Superior temporal gyrus (tissue), 1 donor: ENCODE measurements around the gene FOXD3.
A peak's percentile ranks its signal among the peaks of the same experiment; 100 is the strongest.

Source experiments
- DNase-seq: peaks from one replicate; pipeline ENCODE4 v3.0.0-alpha.2; 2016; ENCODE audit errors: extremely low spot score

Gene FOXD3

DNA sequence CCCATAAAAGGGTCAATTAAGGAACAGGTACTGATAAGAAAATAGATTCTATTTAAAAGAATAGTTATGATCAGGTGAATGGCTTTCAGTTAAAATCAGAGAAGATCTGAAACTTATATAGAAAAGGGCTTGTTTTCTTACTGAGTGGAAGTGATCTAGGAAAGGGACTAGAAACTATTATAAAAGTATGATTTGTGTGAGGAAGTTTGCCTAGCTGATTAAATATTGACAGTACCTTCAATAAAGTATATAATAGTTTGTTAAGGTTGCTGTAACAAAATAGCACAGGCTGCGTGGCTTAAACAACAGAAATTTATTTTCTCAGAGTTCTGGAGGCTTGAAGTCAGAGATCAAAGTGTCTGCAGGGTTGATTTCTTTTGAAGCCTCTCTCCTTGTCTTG, 39.7 kb downstream of the FOXD3 start:
- no peak for DNase-seq

- DNase-seq, result no peak
Measured at GRCh38 chr1:63362578-63362977, 40.2 kb downstream of the FOXD3 start.

- DNase-seq, result no peak
Measured at GRCh38 chr1:63363014-63363413, 40.6 kb downstream of the FOXD3 start.

GRCh38 chr1:63366908-63367214, 44.5 kb downstream of the FOXD3 start:
- no peak for DNase-seq

DNA sequence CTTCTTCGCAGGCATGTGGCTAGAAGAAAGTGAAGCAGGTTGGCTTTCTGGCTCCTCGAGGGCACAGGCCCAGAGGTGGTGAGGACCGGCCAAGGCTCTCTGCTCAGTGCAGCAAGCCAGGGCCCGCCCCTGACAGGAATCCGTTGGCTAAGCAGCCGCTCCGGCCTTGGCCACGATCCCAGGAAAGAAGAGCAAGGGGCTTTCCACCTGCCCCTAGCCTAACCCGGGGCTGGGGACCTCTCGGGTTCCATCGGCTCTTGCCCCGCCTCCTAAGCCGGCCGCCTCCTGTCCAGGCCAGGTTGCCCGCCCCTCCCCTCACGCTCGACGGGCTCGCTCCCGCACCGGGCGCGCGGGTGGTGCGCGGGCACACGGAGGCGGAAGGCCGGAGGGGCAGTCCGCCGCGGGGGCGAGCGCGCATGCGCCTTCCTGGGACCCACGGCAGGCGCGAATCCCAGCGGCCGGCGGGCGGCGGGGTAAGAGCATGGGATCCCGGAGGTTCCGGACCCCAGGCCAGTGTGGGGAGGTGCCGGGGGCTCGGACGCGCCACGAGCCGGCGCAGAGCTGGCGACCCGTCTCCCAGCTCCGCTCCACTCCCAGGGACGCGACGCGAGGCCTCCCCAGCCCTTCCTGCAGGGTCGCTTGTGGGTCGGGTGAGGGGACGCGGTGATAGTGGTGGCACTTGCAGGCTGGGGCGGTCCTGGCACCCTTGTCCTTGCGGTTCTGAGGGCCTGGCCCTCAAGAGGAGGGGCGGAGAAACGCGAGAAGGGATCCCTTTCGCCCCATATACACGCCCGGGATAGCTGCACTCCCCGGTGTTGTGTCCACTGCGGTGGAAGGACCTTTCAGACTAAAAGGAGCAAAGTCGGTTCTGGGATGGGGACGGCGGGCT, 45.1 kb downstream of the FOXD3 start, which contains the start of gene ALG6:
TSS of gene ALG6 (plus strand) at position 413 of the 889 bp plus-strand sequence. CDS start 3,351 bp downstream, outside the sequence.
- peak; percentile 91 for DNase-seq

- DNase-seq, result no peak
Measured at GRCh38 chr1:63368131-63368530, 45.8 kb downstream of the FOXD3 start.
